ENCODE results near the gene ACTR6. TPM values are rescaled to one million over a fixed set of nuclear protein-coding genes. Genes with fewer than 3 reads are reported as not detected.
"Not testable (repeated sequence)": the region's sequence is repeated elsewhere in the genome, so short reads cannot be mapped to it uniquely, and the experiment has no call there.

The ACTR6 gene
- total and polyA plus RNA-seq, 8 donors = 3.8 to 14.4 (median 7.0) TPM

GRCh38 chr12:100169345-100169744 is 31.3 kb upstream of the ACTR6 start:
- 97 to 98% methylated on average over 9 of the region's 9 CpGs for WGBS, 2 donors
- FAIRE-seq = no peak
- no peak overlapping the region for H3K27ac ChIP-seq
- peaks cover 0 to 3% (median 0%) of the 10 kb centered on the region in 3 donors for H3K36me3 ChIP-seq
- no peak for DNase-seq
- no peaks in the 10 kb centered on the region for H3K27me3 ChIP-seq
- intact Hi-C loops (cut with DNase I) = no loop called here
- H3K4me3 ChIP-seq = no peak overlapping the region
- H3K4me1 ChIP-seq = no peaks in the 10 kb centered on the region
- no peak for TF ChIP-seq CTCF (IDR thresholded peaks at IDR 0.05)
- H3K9me3 ChIP-seq = no peaks in the 10 kb centered on the region
- ATAC-seq = no peak

GRCh38 chr12:100170313-100170858 is 30.2 kb upstream of the ACTR6 start:
- no peak for ATAC-seq
- no peak for DNase-seq
- intact Hi-C loops (cut with DNase I) = no loop called here

GRCh38 chr12:100171248-100171647 is 29.4 kb upstream of the ACTR6 start:
- TF ChIP-seq CTCF (IDR thresholded peaks at IDR 0.05) = no peak
- no peaks in the 10 kb centered on the region for H3K27me3 ChIP-seq
- intact Hi-C loops (cut with DNase I) = no loop called here
- no peaks in the 10 kb centered on the region for H3K9me3 ChIP-seq
- no peak overlapping the region for H3K4me3 ChIP-seq
- H3K36me3 ChIP-seq = peaks cover 0 to 3% (median 0%) of the 10 kb centered on the region in 3 donors
- DNase-seq = no peak
- H3K27ac ChIP-seq = no peak overlapping the region
- FAIRE-seq = no peak
- no peak for ATAC-seq
- H3K4me1 ChIP-seq = no peaks in the 10 kb centered on the region

More at GRCh38 chr12:100170313-100170858, 30.2 kb upstream of the ACTR6 start:
- no peaks in the 10 kb centered on the region for H3K4me1 ChIP-seq
- H3K9me3 ChIP-seq = no peaks in the 10 kb centered on the region
- H3K36me3 ChIP-seq = peaks cover 0 to 3% (median 0%) of the 10 kb centered on the region in 3 donors
- H3K27ac ChIP-seq = no peak overlapping the region
- WGBS, 2 donors = 88 to 95% methylated on average over 7 of the region's 7 CpGs
- H3K27me3 ChIP-seq = no peaks in the 10 kb centered on the region
- TF ChIP-seq CTCF (IDR thresholded peaks at IDR 0.05) = no peak
- FAIRE-seq = no peak
- H3K4me3 ChIP-seq = no peak overlapping the region

GRCh38 chr12:100173111-100173510 is 27.5 kb upstream of the ACTR6 start:
- Histone ChIP-seq H3K4me3 (no peak overlapping the region), H3K9me3 (no peaks in the 10 kb centered on the region), H3K27ac (no peak overlapping the region), H3K4me1 (no peaks in the 10 kb centered on the region), H3K36me3 (peaks cover 0 to 3% (median 0%) of the 10 kb centered on the region in 3 donors), H3K27me3 (no peaks in the 10 kb centered on the region)
- no peak for ATAC-seq
- intact Hi-C loops (cut with DNase I) = no loop called here
- WGBS, 2 donors = 96 to 97% methylated on average over 6 of the region's 6 CpGs
- FAIRE-seq = no peak
- no peak for DNase-seq
- TF ChIP-seq CTCF (IDR thresholded peaks at IDR 0.05) = no peak

- Histone ChIP-seq H3K4me3 (no peak overlapping the region), H3K27ac (no peak overlapping the region), H3K9me3 (no peaks in the 10 kb centered on the region), H3K36me3 (peaks cover 0 to 6% (median 0%) of the 10 kb centered on the region in 3 donors), H3K4me1 (no peaks in the 10 kb centered on the region), H3K27me3 (no peaks in the 10 kb centered on the region)
- TF ChIP-seq CTCF (IDR thresholded peaks at IDR 0.05) = no peak
- DNase-seq (no peak), ATAC-seq (no peak), FAIRE-seq (no peak)
- intact Hi-C loops (cut with DNase I) = no loop called here
These were observed 26.1 kb upstream of the ACTR6 start for GRCh38 chr12:100174495-100174894.

- intact Hi-C loops (cut with DNase I); FAIRE-seq; H3K4me3 ChIP-seq; H3K27me3 ChIP-seq; H3K27ac ChIP-seq; H3K36me3 ChIP-seq; DNase-seq; ATAC-seq; H3K4me1 ChIP-seq; H3K9me3 ChIP-seq: not testable (repeated sequence)
- 97 to 98% methylated on average over 8 of the region's 8 CpGs for WGBS, 2 donors
These were observed 24.1 kb upstream of the ACTR6 start for GRCh38 chr12:100176493-100176892.

All from pancreas (tissue), 10 donors.